ENCODE measurements around the gene ZNF467. TPM values are rescaled to one million over a fixed set of nuclear protein-coding genes. Genes with fewer than 3 reads are reported as not detected.

ZNF467 gene
- total RNA-seq, 1 donor from 2014 or later: 1.4 TPM

- Mint-ChIP-seq H3K9me3 (ENCODE audit: unreplicated experiment) (peaks cover 3% of the 10 kb centered on the region), H3K27me3 (ENCODE audit: unreplicated experiment) (peaks cover 6% of the 10 kb centered on the region), H3K4me3 (ENCODE audit: unreplicated experiment) (no peak overlapping the region), H3K27ac (ENCODE audit: unreplicated experiment) (no peak overlapping the region), H3K4me1 (ENCODE audit: low read depth, unreplicated experiment) (no peaks in the 10 kb centered on the region), H3K36me3 (ENCODE audit: unreplicated experiment) (no peaks in the 10 kb centered on the region)
- no peak for DNase-seq
- TF ChIP-seq, protein P1, sequence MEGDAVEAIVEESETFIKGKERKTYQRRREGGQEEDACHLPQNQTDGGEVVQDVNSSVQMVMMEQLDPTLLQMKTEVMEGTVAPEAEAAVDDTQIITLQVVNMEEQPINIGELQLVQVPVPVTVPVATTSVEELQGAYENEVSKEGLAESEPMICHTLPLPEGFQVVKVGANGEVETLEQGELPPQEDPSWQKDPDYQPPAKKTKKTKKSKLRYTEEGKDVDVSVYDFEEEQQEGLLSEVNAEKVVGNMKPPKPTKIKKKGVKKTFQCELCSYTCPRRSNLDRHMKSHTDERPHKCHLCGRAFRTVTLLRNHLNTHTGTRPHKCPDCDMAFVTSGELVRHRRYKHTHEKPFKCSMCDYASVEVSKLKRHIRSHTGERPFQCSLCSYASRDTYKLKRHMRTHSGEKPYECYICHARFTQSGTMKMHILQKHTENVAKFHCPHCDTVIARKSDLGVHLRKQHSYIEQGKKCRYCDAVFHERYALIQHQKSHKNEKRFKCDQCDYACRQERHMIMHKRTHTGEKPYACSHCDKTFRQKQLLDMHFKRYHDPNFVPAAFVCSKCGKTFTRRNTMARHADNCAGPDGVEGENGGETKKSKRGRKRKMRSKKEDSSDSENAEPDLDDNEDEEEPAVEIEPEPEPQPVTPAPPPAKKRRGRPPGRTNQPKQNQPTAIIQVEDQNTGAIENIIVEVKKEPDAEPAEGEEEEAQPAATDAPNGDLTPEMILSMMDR (IDR thresholded peaks at IDR 0.05; ENCODE audit: partially characterized antibody, unreplicated experiment): no peak
These were observed 40.1 kb upstream of the ZNF467 start for GRCh38 chr7:149813254-149814035.

GRCh38 chr7:149811831-149812490 is 38.6 kb upstream of the ZNF467 start:
- TF ChIP-seq, protein P1 (IDR thresholded peaks at IDR 0.05; ENCODE audit: partially characterized antibody, unreplicated experiment): no peak
- Mint-ChIP-seq H3K36me3 (ENCODE audit: unreplicated experiment) (no peaks in the 10 kb centered on the region), H3K4me1 (ENCODE audit: low read depth, unreplicated experiment) (no peaks in the 10 kb centered on the region), H3K4me3 (ENCODE audit: unreplicated experiment) (no peak overlapping the region), H3K9me3 (ENCODE audit: unreplicated experiment) (peaks cover 7% of the 10 kb centered on the region), H3K27ac (ENCODE audit: unreplicated experiment) (no peak overlapping the region), H3K27me3 (ENCODE audit: unreplicated experiment) (peaks cover 5% of the 10 kb centered on the region)
- DNase-seq: no peak

GRCh38 chr7:149811221-149811620 is 37.8 kb upstream of the ZNF467 start:
- peaks cover 7% of the 10 kb centered on the region for H3K9me3 Mint-ChIP-seq (ENCODE audit: unreplicated experiment)
- TF ChIP-seq, protein P1 (IDR thresholded peaks at IDR 0.05; ENCODE audit: partially characterized antibody, unreplicated experiment): no peak
- no peak overlapping the region for H3K4me3 Mint-ChIP-seq (ENCODE audit: unreplicated experiment)
- H3K4me1 Mint-ChIP-seq (ENCODE audit: low read depth, unreplicated experiment): no peaks in the 10 kb centered on the region
- no peak for DNase-seq
- no peak overlapping the region for H3K27ac Mint-ChIP-seq (ENCODE audit: unreplicated experiment)
- peaks cover 5% of the 10 kb centered on the region for H3K27me3 Mint-ChIP-seq (ENCODE audit: unreplicated experiment)
- H3K36me3 Mint-ChIP-seq (ENCODE audit: unreplicated experiment): no peaks in the 10 kb centered on the region

DNA sequence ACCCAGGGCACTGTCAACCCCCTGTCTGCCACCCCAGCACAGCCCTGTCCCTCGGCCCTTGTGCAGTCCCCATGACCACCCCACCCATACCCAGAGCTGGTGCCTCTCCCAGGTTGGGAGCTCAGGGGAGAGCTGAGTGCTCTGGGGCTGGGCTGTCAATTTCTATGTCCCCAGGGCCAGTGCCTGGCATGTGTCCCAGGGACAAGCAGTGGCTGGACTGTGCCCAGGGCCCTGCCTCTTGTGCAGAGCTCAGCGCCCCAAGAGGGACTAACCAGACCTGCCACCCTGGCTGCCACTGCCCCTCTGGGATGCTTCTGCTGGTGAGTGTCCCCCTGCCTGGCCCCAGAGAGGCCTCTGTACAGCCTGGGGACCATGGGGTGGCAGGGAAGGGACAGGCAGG is 35.8 kb upstream of the ZNF467 start:
- Mint-ChIP-seq H3K9me3 (ENCODE audit: unreplicated experiment) (peaks cover 7% of the 10 kb centered on the region), H3K4me3 (ENCODE audit: unreplicated experiment) (no peak overlapping the region), H3K4me1 (ENCODE audit: low read depth, unreplicated experiment) (no peaks in the 10 kb centered on the region), H3K27ac (ENCODE audit: unreplicated experiment) (no peak overlapping the region), H3K27me3 (ENCODE audit: unreplicated experiment) (peaks cover 5% of the 10 kb centered on the region), H3K36me3 (ENCODE audit: unreplicated experiment) (no peaks in the 10 kb centered on the region)
- TF ChIP-seq, protein P1 (IDR thresholded peaks at IDR 0.05; ENCODE audit: partially characterized antibody, unreplicated experiment): no peak
- DNase-seq: no peak

DNA sequence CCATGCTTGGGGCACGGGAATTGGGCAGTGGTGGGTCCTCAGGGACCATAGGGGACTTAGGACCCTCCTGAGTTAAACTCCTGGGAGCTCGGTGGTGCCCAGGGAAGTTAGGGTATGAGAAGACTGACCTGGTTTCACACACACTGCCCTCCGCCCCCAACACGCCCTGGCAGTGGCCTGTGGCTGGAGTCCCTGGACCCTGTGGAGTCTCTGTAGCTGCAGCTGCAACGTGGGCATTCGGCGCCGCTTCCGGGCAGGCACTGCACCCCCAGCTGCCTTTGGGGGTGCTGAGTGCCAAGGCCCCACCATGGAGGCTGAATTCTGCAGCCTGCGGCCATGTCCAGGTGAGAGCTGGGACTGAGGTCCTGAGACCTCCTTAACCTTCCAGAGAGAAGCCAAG is 34.9 kb upstream of the ZNF467 start:
- H3K27me3 Mint-ChIP-seq (ENCODE audit: unreplicated experiment): peaks cover 5% of the 10 kb centered on the region
- H3K27ac Mint-ChIP-seq (ENCODE audit: unreplicated experiment): no peak overlapping the region
- H3K4me1 Mint-ChIP-seq (ENCODE audit: low read depth, unreplicated experiment): no peaks in the 10 kb centered on the region
- H3K4me3 Mint-ChIP-seq (ENCODE audit: unreplicated experiment): no peak overlapping the region
- TF ChIP-seq, protein P1 (IDR thresholded peaks at IDR 0.05; ENCODE audit: partially characterized antibody, unreplicated experiment): no peak
- no peaks in the 10 kb centered on the region for H3K36me3 Mint-ChIP-seq (ENCODE audit: unreplicated experiment)
- H3K9me3 Mint-ChIP-seq (ENCODE audit: unreplicated experiment): peaks cover 7% of the 10 kb centered on the region
- no peak for DNase-seq
